ENCODE measurements around the gene NEB. TPM values are rescaled to one million over a fixed set of nuclear protein-coding genes. Genes with fewer than 3 reads are reported as not detected.
"Not testable (repeated sequence)": the region's sequence is repeated elsewhere in the genome, so short reads cannot be mapped to it uniquely, and the experiment has no call there.

Gene NEB
- total RNA-seq, 1 experiment from 2014 or later: not detected

- Histone ChIP-seq H3K36me3 (no peaks in the 10 kb centered on the region), H3K27me3 (no peaks in the 10 kb centered on the region), H3K4me3 (no peak overlapping the region), H3K9me3 (no peaks in the 10 kb centered on the region)
- no peak for DNase-seq
Observed at GRCh38 chr2:151765760-151766410, 31.6 kb upstream of the NEB start.

- Histone ChIP-seq H3K36me3 (no peaks in the 10 kb centered on the region), H3K27me3 (no peaks in the 10 kb centered on the region), H3K4me3 (no peak overlapping the region), H3K9me3 (no peaks in the 10 kb centered on the region)
- no peak for DNase-seq
Observed at GRCh38 chr2:151762694-151763093, 28.4 kb upstream of the NEB start.

- H3K27me3 ChIP-seq: no peaks in the 10 kb centered on the region
- H3K4me3 ChIP-seq: no peak overlapping the region
- H3K9me3 ChIP-seq: no peaks in the 10 kb centered on the region
- no peaks in the 10 kb centered on the region for H3K36me3 ChIP-seq
- no peak for DNase-seq
Observed at GRCh38 chr2:151761687-151762086, 27.4 kb upstream of the NEB start.

- Histone ChIP-seq H3K27me3 (no peaks in the 10 kb centered on the region), H3K9me3 (no peaks in the 10 kb centered on the region), H3K36me3 (no peaks in the 10 kb centered on the region), H3K4me3 (no peak overlapping the region)
- no peak for DNase-seq
Observed at GRCh38 chr2:151761193-151761592, 26.9 kb upstream of the NEB start.

- Histone ChIP-seq H3K4me3 (no peak overlapping the region), H3K9me3 (no peaks in the 10 kb centered on the region), H3K27me3 (no peaks in the 10 kb centered on the region), H3K36me3 (no peaks in the 10 kb centered on the region)
- DNase-seq: no peak
Observed at GRCh38 chr2:151760139-151760650, 25.9 kb upstream of the NEB start.

GRCh38 chr2:151758744-151759143, 24.5 kb upstream of the NEB start:
- H3K9me3 ChIP-seq: no peaks in the 10 kb centered on the region
- no peak overlapping the region for H3K4me3 ChIP-seq
- no peaks in the 10 kb centered on the region for H3K36me3 ChIP-seq
- no peak for DNase-seq
- no peaks in the 10 kb centered on the region for H3K27me3 ChIP-seq

GRCh38 chr2:151757861-151758260, 23.6 kb upstream of the NEB start:
- Histone ChIP-seq H3K4me3 (no peak overlapping the region), H3K9me3 (no peaks in the 10 kb centered on the region), H3K36me3 (no peaks in the 10 kb centered on the region), H3K27me3 (no peaks in the 10 kb centered on the region)
- no peak for DNase-seq

- no peaks in the 10 kb centered on the region for H3K27me3 ChIP-seq
- no peak overlapping the region for H3K4me3 ChIP-seq
- no peaks in the 10 kb centered on the region for H3K36me3 ChIP-seq
- no peaks in the 10 kb centered on the region for H3K9me3 ChIP-seq
- no peak for DNase-seq
Observed at GRCh38 chr2:151756820-151757219, 22.5 kb upstream of the NEB start.

- Histone ChIP-seq H3K4me3 (no peak overlapping the region), H3K9me3 (no peaks in the 10 kb centered on the region), H3K27me3 (no peaks in the 10 kb centered on the region), H3K36me3 (no peaks in the 10 kb centered on the region)
- no peak for DNase-seq
Observed at GRCh38 chr2:151754253-151754897, 20.1 kb upstream of the NEB start.

GRCh38 chr2:151753540-151753939, 19.3 kb upstream of the NEB start:
- H3K9me3 ChIP-seq: no peaks in the 10 kb centered on the region
- DNase-seq: no peak
- no peak overlapping the region for H3K4me3 ChIP-seq
- H3K27me3 ChIP-seq: no peaks in the 10 kb centered on the region
- H3K36me3 ChIP-seq: no peaks in the 10 kb centered on the region

- not testable (repeated sequence) for DNase-seq, H3K27me3 ChIP-seq, H3K4me3 ChIP-seq, H3K36me3 ChIP-seq, H3K9me3 ChIP-seq
Observed at GRCh38 chr2:151745261-151745660, 11.0 kb upstream of the NEB start.

GRCh38 chr2:151730262-151730975, 3.9 kb downstream of the NEB start:
- Histone ChIP-seq H3K4me3 (no peak overlapping the region), H3K27me3 (no peaks in the 10 kb centered on the region; the same call in 1 of the 2 replicates), H3K9me3 (no peaks in the 10 kb centered on the region), H3K36me3 (no peaks in the 10 kb centered on the region)
- no peak for DNase-seq

- DNase-seq: no peak
- no peaks in the 10 kb centered on the region; the same call in 1 of the 2 replicates for H3K27me3 ChIP-seq
Observed at GRCh38 chr2:151729837-151730236, 4.4 kb downstream of the NEB start.

GRCh38 chr2:151729415-151729811, 4.9 kb downstream of the NEB start:
- no peak overlapping the region for H3K4me3 ChIP-seq
- H3K36me3 ChIP-seq: no peaks in the 10 kb centered on the region
- H3K9me3 ChIP-seq: no peaks in the 10 kb centered on the region
- no peaks in the 10 kb centered on the region; the same call in 1 of the 2 replicates for H3K27me3 ChIP-seq
- DNase-seq: no peak

More at GRCh38 chr2:151729837-151730236, 4.4 kb downstream of the NEB start:
- Histone ChIP-seq H3K36me3 (no peaks in the 10 kb centered on the region), H3K9me3 (no peaks in the 10 kb centered on the region), H3K4me3 (no peak overlapping the region)

- no peak for DNase-seq
- H3K27me3 ChIP-seq: no peaks in the 10 kb centered on the region; the same call in 1 of the 2 replicates
Observed at GRCh38 chr2:151728804-151729414, 5.4 kb downstream of the NEB start.

GRCh38 chr2:151727593-151728552, 6.4 kb downstream of the NEB start:
- DNase-seq: no peak
- no peaks in the 10 kb centered on the region; the same call in 1 of the 2 replicates for H3K27me3 ChIP-seq
- H3K9me3 ChIP-seq: no peaks in the 10 kb centered on the region
- H3K36me3 ChIP-seq: no peaks in the 10 kb centered on the region
- no peak overlapping the region for H3K4me3 ChIP-seq

More at GRCh38 chr2:151728804-151729414, 5.4 kb downstream of the NEB start:
- H3K36me3 ChIP-seq: no peaks in the 10 kb centered on the region
- H3K9me3 ChIP-seq: no peaks in the 10 kb centered on the region
- H3K4me3 ChIP-seq: no peak overlapping the region

Measured in MG63 (cell line).